HK-2 (cell line): Measurements from ENCODE around the gene SASH1.
"Not testable (repeated sequence)": the region's sequence is repeated elsewhere in the genome, so short reads cannot be mapped to it uniquely, and the experiment has no call there.

Experiments used
- DNase-seq: peaks from one replicate; pipeline ENCODE4 v3.0.0-alpha.2; 2018; ENCODE audit not compliant: unreplicated experiment

Gene SASH1

DNA sequence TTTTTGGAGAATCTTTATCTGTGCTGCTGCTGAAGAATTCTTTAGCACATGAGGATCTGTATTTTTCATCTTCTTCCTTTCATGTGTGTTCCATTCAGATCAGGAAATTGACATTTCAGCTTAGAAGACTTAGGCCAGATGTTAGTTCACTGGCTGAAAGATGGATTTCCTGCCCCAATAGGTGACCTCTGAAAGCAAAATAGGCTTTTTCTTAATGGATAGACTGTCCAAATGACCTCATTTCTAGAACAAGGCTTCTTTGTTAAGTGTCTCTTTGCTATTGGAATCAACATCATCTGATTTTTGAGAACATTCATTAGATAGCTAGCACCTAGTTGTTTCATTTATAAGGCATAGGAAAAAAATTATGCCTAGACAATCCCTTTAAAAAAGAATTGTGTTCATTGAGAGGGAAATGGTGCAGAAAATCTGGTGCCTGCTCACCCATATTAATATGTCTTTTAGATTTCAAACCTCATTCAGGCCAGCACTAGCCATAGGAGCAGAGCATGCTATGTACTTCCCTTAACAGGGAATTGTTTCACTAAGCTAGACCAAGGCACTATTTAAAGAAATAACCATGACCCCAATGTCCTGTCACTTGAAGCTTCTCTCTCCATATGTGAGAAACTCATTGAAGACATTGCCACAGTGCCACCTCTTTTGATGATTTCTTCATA lies 13.6 kb upstream of the SASH1 start:
- DNase-seq: no peak

DNA sequence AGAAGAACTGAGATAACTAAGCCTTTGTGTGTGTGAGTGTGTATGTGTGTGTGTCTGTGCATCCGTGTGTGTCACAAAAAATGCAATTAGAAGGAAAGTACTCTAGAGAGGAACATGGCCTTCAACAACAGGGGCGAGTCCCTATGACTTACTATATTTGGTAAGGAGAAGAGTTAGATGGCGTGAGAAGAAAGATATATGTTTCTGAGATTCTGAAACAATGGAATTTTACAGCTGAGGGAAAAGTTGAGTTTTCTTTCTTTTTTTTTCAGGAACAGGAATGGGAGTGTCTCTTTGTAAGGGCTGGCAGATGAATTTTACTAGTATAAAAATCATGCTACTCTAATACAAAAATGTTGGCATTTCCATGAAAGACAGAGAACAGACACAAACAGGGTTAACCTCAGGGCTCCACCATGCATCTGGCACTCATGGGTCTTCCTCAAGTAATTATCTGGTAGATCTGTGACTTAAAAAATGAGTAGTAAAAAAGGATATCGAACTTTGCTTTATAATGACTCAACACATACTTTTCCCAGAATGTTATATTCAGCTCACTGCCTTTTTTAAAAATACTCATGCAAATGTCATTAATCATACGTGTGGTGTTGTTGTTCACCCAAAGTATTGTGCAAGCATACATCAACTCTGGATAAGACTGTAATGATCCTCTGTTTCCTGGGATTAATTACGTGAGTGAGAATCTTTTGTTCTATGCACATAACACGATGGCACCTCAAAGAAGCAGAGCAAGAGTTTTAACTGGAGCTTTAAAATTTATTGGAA lies 12.8 kb upstream of the SASH1 start:
- DNase-seq: no peak

DNA sequence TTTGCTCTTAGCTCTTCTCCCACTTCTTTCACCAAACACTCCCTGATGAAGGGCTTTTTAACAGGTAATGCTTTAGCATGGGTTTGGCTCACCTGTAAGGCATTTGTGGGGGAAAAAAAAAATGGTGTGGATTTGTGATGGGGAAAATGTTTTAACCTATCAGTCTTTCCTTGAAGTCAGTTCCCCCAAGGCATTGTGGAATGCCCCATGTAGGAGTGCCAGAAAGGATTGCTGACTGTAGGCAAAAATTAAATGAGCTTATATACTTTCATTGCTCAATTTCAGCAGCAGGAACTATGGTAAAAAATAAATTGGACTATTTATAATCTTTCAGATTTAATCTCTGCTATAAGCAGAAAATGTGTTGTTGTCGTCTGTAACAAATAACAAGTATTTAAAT lies 10.6 kb upstream of the SASH1 start:
- DNase-seq: no peak

DNA sequence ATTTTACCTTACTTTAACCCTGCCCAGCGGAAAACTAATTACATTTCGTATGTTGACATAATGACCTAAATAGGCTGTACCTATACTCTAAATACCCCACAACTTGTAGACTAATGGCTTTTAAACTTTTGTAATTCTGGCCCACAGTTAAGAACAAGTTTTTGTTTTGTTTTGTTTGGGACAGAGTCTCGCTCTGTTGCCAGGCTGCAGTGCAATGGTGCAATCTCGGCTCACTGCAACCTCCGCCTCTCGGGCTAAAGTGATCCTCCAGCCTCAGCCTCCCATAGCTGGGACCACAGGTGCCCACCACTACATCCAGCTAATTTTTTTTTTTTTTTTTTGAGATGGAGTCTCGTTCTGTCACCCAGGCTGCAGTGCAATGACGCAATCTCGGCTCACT lies 5.7 kb upstream of the SASH1 start:
- no peak for DNase-seq

DNA sequence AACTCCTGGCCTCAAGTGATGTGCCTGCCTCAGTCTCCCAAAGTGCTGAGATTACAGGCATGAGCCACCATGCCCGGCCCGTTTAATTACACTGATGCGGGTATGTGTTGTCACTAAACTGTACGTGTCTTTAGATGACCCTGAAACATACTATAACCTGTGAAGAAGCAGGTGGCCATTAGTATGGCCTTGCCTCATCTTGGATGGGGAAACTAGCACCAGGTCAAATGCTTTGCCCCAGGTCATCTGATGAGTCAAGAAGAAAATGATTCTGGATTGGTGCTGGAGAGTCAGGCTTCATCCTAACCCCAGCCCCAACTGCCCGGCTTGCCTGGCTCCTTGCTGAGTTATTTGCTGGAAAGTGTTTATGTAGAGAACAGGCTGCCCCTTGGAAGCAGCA lies 2.9 kb upstream of the SASH1 start:
- DNase-seq: no peak

DNA sequence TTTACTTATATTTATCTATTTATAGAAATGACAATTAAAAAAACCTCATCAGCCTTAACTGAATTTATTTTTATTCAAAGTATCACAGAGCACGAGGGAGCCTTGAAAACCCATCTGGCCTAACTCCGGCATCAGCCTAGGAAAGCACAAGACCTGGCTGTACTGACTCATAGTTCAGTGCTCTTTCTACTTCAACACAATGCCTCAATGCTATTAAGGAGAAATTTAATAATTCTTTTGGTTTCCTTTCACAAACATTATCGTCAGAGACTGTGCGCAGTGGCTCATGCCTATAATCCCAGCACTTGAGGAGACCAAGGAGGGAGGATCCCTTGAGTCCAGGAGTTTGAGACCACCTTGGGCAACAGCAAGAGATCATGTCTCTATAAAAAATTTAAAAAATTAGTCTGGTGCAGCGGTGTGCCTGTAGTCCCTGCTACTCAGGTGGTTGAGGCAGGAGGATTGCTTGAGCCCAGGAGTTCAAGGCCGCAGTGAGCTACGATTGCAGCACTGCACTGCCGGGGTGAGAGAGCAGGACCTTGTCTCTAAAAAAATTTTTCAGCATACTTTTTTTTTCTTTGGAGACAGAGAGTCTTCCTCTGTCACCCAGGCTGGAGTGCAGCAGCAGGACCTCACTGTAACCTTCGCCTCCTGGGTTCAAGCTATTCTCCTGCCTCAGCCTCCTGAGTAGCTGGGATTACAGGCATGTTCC lies 1.9 kb upstream of the SASH1 start:
- DNase-seq: no peak

DNA sequence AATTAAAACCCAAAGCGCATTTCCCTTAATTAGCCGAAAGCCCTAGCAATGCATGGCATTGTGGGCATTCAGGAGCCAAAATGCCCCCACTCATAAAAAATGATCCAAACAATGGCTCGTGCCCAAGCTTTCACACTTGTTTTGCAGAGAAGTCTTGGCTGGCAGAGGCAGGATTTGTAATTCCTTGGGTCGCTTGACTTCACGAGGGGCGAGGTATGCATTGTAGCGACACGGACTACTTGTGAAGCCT lies 613 bp upstream of the SASH1 start:
- no peak for DNase-seq

DNA sequence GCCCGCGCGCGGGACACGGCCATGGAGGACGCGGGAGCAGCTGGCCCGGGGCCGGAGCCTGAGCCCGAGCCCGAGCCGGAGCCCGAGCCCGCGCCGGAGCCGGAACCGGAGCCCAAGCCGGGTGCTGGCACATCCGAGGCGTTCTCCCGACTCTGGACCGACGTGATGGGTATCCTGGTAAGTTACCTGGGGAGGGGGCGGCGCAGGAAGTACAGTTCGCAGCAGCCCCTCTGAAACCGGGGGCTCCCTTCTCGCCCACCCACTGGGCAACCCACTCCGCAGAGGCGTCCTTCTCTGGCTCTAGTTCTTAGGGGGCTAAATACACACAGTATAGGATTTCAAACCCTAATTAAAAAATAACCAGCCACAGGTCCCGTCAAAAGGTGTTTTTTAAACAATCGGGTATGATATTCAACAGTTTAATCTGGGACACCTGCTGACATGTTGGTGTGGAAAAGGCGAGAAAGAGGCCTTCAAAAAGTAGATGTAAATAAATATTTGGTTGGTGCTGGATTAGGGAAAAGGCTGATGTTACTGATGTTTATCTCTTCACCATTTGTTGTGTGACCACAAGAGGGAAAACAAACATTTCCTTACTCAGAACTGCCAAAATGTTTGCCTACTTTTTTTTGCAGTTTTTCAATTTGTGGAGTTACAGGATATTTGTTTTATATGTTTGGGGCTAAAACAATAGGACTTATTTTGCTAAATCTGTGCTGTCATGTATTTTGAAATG lies 577 bp downstream of the SASH1 start:
- DNase-seq: no peak

DNA sequence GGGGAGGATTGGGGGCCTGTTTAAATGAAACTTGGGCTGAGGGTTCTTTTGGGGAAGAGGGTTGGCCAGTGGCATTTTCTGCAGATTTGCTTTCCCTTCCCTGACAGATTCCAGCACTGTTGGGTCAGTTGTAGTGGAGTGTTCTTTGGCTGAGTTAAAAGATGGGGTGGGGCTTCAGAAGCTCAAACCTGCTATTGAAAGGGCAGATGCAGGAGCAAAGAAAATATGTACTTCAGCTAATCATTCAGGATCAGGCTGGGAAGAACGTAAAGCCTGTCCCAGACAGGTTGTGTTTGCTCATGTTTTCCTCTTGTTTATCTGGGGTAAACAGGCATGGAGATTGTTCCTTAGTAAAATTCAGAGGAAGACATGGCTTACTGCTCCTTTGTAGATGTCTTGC lies 2.5 kb downstream of the SASH1 start:
- DNase-seq: no peak

DNA sequence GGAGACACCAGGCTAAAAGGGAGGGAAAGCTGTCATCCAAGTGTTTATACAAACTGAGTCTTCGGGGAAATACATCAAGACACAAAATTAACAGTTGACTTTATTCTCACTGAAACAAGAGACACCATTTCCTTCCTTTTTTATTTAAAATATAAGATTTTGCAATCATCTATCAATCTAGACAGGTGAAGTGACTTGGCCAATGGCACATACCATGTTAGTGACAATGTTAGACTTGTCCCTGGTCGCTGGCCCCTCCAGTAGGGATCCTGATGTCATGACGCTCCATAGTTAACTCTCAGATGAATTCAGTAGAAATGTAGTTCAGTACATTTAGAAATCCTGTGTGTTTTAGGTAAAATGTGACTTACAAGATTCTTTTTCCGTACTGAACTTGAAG lies 2.9 kb downstream of the SASH1 start:
- DNase-seq: no peak

DNA sequence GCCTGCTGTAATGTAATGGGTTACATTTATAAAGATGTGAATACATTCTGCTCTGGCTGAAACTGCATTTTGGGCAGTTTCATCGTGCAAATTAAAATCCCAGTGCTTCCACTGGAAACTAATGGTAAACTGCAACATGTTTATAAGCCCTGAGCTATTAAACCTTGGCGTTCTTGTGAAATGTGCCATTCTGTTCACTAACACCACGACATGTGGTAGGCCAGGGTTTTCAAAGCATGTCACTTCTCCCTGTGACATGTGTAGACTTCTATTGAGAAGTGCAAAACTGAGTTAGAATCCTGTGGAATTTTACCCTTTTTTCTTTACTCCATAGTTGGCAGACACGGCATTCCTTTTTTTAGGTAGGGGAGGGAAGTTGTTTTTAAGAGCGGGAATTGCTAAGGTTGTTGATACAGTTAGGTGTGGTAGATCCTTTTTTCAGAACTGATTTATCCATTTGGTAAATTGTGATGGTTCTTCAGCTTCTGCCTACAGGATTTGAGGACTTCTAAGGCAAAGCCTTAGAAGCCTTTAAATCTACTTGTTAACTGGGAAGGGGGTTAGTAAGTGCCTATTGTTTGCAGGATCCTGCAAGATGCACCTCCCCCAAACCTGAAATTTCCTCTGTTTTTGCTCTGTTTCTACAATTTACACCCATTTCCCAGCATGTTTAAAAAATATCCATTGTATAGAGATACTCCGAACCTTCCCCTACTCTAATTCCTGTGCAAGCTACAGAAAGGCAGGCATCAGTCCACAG lies 4.2 kb downstream of the SASH1 start:
- DNase-seq: no peak

DNA sequence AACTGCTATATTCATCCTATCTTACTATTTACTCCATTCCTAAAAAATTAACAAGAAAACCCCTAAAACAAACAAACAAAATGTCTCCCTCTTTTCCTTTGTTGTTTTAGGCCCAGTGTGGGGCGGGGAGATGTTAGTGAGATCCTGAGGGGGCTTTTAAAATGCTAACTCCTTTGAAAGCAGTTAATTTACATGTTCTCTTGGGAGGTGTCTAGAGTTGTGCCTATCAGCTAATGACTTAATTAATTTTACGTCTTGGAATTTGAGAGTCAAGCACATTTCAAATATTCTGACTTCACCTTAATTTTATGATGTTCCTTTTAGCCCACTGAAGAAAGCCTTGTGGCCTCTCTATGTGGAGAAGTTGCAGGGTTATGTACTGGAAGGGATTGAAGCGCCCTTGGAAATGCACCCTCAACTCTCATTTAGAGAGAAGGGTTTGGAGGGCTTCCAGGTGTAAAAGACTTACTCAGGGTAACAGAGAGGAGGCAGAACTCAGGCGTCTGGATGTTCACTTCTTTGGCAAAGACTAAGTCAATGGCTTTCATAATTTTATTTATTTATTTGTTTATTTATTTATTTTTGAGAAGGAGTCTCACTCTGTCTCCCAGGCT lies 4.9 kb downstream of the SASH1 start:
- no peak for DNase-seq

DNA sequence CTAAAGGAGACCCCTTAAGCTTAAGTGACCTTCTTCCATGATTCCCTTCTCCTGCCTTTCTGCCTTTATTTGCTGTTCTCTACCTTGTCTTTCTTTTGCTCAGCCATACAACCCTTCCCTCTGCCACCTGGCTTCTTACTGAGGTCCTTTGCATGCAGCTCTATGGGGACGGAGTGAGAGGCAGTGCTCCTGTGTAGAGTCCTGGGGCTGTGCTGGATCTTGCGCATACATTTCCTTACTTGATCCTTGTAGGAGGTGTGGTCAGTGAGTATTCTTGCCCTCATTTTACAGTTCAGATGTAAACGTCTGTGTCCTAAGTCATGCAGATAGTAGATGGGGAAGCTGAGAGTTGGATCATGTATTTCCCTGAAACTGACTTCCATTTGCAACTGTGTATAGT lies 5.7 kb downstream of the SASH1 start:
- DNase-seq: no peak

DNA sequence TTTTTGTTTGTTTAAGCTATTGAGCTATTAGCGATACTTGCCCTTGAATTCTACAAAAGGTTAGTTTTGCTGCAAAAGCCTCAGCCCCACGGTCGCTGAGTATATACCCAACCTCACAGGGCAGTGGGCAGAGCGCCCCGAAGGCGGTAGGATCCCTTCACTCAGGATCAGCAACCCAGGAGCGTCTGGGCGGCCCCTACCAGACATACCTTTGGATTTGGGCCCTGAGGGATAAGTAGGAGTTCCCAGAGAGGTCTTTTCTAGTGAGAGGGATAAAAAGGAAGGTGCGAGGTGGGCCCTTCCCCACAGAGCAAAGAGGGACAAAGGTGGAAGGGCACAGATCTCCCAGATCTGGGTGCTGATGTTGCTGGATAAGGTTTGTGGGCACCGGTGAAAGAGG lies 6.1 kb downstream of the SASH1 start:
- no peak for DNase-seq

DNA sequence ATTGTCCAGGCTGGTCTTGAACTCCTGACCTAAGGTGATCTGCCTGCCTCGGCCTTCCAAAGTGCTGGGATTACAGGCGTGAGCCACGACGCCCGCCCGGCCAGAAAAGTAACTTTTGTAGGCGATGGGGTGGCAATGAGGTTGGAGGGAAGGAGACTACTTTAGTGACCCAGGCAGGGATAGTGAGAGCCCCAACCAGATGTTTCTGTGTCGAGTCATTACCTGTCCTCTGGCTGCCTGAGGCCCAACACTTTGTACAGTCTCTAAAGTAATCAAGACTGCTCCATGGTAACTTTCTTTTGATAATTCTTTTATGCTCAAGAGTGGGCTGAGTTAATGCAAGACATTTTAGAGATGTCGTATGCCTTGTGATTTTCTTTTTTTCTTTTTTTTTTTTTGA lies 6.8 kb downstream of the SASH1 start:
- DNase-seq: no peak

DNA sequence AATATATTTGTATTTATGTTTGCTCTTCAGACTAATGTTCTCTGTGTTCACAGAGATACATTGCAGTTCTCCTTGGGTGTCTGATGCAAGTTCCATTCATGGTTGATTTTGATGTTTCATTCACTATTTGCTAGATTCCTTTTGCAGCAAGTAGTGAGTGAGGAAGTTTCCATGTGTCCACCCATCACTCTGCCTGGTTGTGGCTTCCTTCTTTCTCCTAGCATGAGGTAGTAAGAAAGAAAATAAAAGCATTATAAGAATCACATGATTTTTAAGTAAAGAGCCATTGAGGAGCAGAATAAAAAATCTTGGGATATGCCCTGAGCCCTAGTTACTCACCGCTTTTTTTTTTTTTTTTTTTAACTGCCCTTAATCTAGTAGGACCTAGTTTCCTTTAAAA lies 8.7 kb downstream of the SASH1 start:
- no peak for DNase-seq

DNA sequence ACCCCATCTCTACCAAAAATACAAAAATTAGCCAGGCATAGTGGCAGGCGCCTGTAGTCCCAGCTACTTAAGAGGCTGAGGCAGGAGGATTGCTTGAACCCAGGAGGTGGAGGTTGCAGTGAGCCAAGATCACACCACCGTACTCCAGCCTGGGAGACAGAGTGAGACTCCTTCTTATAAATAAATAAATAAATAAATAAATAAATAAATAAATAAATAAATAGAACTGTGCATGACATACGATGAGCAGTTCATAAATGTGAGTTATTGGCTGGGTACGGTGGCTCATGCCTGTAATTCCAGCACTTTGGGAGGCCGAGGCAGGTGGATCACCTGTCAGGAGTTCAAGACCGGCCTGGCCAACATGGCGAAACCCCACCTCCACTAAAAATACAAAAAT lies 9.8 kb downstream of the SASH1 start:
- DNase-seq: not testable (repeated sequence)

DNA sequence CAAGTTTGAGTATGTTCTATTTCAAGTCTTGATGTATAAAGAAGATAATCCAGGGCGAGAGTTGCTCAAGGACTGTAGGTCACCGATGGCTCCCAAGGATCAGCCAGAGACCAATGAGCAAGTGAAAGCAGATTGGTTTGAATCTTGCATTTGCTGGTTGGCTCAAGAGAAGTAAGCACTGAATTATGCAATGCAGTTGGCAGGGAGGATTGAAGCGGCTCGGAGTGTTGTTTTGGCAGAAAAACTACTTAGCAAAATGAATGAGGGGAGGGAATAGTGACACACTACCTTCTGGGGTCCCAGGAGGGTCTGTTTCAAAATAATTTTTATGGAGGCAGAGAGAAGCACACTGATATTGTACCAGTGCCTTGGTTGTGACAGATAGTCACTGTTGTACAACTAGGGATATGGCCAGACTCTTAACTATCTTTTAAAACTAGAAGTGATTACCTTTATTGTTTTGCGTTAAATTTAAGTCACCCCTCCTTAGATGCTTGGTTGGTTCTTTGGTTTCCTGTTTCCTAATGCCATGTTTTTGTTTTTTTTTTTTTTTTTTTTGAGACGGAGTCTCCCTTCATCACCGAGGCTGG lies 15.7 kb downstream of the SASH1 start:
- no peak for DNase-seq

DNA sequence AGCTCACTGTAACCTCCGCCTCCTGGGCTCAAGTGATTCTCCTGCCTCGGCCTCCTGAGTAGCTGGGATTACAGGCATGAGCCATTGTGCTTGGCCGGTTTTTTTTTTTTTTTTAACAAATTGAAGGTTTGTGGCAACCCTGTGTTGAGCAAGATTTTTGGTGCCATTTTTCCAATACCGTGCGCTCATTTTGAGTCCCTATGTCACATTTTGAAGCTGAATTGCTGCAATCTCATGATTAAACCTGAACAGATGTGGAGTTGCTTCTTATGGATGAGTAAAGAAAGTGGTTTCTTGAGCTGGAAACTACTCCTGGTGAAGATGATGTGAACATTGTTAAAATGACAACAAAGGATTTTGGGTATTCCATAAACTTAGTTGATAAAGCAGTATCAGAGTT lies 16.6 kb downstream of the SASH1 start:
- DNase-seq: no peak

DNA sequence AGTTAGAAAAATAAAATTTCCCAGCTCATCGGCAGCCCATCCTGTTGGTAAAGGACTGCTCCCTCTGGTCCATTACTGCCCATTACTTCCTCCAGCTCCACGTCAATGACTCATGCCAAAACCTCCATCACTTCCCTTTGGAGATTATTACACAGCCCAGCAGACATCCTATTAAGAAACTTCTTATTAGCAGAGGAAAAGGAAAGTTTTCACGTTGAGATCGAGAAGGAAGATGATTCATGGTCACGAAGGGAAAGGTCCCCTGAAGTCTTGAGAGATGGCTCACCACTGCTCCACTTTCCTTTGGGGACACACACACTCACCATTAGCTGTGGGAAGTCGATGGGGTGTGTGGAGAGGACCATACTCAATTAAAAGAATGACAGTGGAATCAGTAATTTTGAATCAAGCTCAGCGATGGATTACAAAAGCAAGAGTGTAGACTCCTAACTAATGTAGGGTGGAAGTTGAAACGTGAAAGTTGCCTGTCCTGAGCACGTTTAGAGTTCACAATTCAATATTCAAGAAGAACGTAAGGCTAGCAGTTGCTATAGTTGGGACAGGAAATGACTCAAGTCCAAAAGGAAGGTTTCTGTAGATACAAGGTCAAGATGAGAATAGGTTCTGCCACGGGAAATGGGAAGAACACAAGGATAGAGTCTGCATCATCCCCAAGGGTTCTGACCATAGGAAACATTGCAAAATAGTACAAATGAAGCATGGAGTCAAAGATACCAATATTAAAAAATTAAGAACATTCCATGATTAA lies 21.6 kb downstream of the SASH1 start:
- no peak for DNase-seq
